ENCODE measurements around the gene KIF24.

DNA sequence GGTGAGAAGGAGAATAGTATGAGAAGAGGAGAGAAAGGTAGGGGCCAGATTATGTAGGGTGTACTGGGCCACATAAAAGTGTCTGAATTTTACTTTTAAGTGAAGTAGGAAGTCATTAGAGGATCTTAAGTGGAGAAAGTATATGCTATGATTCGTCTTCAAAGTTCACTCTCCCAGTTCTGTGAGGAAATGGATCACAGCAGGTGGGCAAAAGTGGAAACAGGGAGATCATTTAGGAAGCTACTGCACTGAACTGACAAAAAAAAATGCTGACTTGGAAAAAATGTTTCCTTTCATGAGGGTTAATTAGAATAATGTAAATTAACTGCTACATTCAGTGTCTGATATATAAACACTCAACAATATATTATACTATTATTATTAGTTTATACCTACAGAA, 2.4 kb downstream of the KIF24 start:
- TF ChIP-seq RAD21 (IDR thresholded peaks at IDR 0.05; ENCODE audit: low read depth) (no peak), CTCF (IDR thresholded peaks at IDR 0.05 in 2 of 3, conservative IDR thresholded peaks at IDR 0.05 in 1 of 3; ENCODE audit: borderline replicate concordance in 1 of 3, insufficient read depth in 1 of 3, low read depth in 2 of 3, low read length in 2 of 3) (no peak), POLR2A (IDR thresholded peaks at IDR 0.05; ENCODE audit: borderline replicate concordance, extremely low read depth, insufficient read depth, insufficient read length) (no peak), EZH2 (IDR thresholded peaks at IDR 0.05) (no peak), ZNF274 (IDR thresholded peaks at IDR 0.05; ENCODE audit: low read depth, low read length) (no peak), JUND (IDR thresholded peaks at IDR 0.05) (no peak)

Measured in HCT116 (cell line).